B cell (primary cell): ENCODE results near the gene PSAP. TPM values are rescaled to one million over a fixed set of nuclear protein-coding genes. Genes with fewer than 3 reads are reported as not detected.

Source experiments
- ATAC-seq: fragments of 200-7000 bp; cut with Tn5 transposase; one replicate; pipeline ENCODE4 v1.10.0; 2021; ENCODE audit warnings: low read depth, mild to moderate bottlenecking, moderate number of reproducible peaks, moderate library complexity
- CTCF ChIA-PET: fragments of 350-600 bp; sonication (Branson Sonifier 250); formaldehyde crosslinking; loops from one replicate; lab custom pipeline; 2021; ENCODE audit warnings: antibody characterized with exemption, inconsistent platforms; lab: Charles Lee
- POLR2A ChIA-PET: fragments of 350-600 bp; sonication (Branson Sonifier 250); formaldehyde crosslinking; loops from one replicate; lab custom pipeline; 2021; ENCODE audit warnings: antibody characterized with exemption; lab: Charles Lee
- DNase-seq: peaks from one replicate; pipeline ENCODE4 v3.0.0; 2013
- H2AFZ ChIP-seq: 2 replicates; pipeline ENCODE4 v1.6.1; 2012; ENCODE audit warnings: mild to moderate bottlenecking, low read depth, low read length; ENCODE audit not compliant: insufficient read depth, poor library complexity, severe bottlenecking
- H3K27ac ChIP-seq, 2 donors: 1 replicate in 1 of 2; 2 replicates in 1 of 2; pipeline ENCODE4 v1.5.1; 2012 to 2013; ENCODE audit warnings: low read length in 2 of 2, mild to moderate bottlenecking in 2 of 2, moderate library complexity in 1 of 2
- H3K27me3 ChIP-seq, 4 experiments: fragments of 200-600 bp in 1 of 4; sonication (generic) in 1 of 4; replicated peaks in 1 of 4; 1 replicate in 2 of 4; 2 replicates in 2 of 4; pipeline versions ENCODE4 v1.6.1 to v1.7.0; 2013 to 2016; ENCODE audit warnings: low read length in 3 of 4, mild to moderate bottlenecking in 2 of 4, mixed read lengths in 1 of 4, moderate library complexity in 1 of 4; ENCODE audit not compliant: insufficient read depth in 4 of 4, control insufficient read depth in 3 of 4; ENCODE audit errors: control extremely low read depth in 1 of 4
- H3K36me3 ChIP-seq, 2 experiments: replicated peaks in 1 of 2; 1 replicate in 1 of 2; 2 replicates in 1 of 2; pipeline versions ENCODE4 v1.6.1 to v1.7.1; 2013; ENCODE audit warnings: low read length in 1 of 2; ENCODE audit not compliant: insufficient read depth in 2 of 2, control insufficient read depth in 1 of 2; ENCODE audit errors: control extremely low read depth in 1 of 2, extremely low read depth in 1 of 2
- H3K4me1 ChIP-seq, 2 donors: fragments of 200-600 bp in 1 of 2; sonication (generic) in 1 of 2; 1 replicate in 1 of 2; 2 replicates in 1 of 2; pipeline versions ENCODE4 v1.5.1 to v1.6.1; 2013 to 2017; ENCODE audit warnings: low read length in 2 of 2; ENCODE audit not compliant: control insufficient read depth in 2 of 2, insufficient read depth in 2 of 2
- H3K4me2 ChIP-seq: replicated peaks from 2 replicates; pipeline ENCODE3; 2012; ENCODE audit warnings: mild to moderate bottlenecking, low read depth, low read length; ENCODE audit not compliant: poor library complexity, severe bottlenecking
- H3K4me3 ChIP-seq, 5 experiments: fragments of 200-600 bp in 1 of 5; sonication (generic) in 1 of 5; 1 replicate in 3 of 5; 2 replicates in 2 of 5; pipeline versions ENCODE4 v1.5.1 to v1.7.0; 2011 to 2016; ENCODE audit warnings: low read length in 4 of 5, mild to moderate bottlenecking in 4 of 5, low read depth in 2 of 5, control low read depth in 1 of 5, moderate library complexity in 1 of 5; ENCODE audit not compliant: insufficient read depth in 1 of 5; ENCODE audit errors: control extremely low read depth in 1 of 5, extremely low read depth in 1 of 5
- H3K79me2 ChIP-seq: fragments of 200-600 bp; sonication (generic); one replicate; pipeline ENCODE4 v1.6.0; 2016; ENCODE audit warnings: low read length; ENCODE audit not compliant: control insufficient read depth, insufficient read depth
- H3K9ac ChIP-seq: fragments of 200-600 bp; sonication (generic); 2 replicates; pipeline ENCODE4 v1.6.1; 2017; ENCODE audit warnings: mild to moderate bottlenecking, low read length, moderate library complexity
- H3K9me3 ChIP-seq, 3 donors: one replicate each; pipeline versions ENCODE4 v1.6.1 to v1.7.1; 2013; ENCODE audit warnings: low read length in 2 of 3; ENCODE audit not compliant: control insufficient read depth in 2 of 3, insufficient read depth in 1 of 3; ENCODE audit errors: control extremely low read depth in 1 of 3
- H4K20me1 ChIP-seq: 2 replicates; pipeline ENCODE4 v1.6.0; 2012; ENCODE audit warnings: mild to moderate bottlenecking, low read length; ENCODE audit not compliant: insufficient read depth, control insufficient read depth, poor library complexity, severe bottlenecking
- H3K27ac Mint-ChIP-seq: one replicate; pipeline ENCODE4 v1.8.0; 2021; ENCODE audit warnings: mixed read lengths
- H3K27me3 Mint-ChIP-seq: one replicate; pipeline ENCODE4 v1.8.0; 2021; ENCODE audit warnings: mixed read lengths
- H3K4me1 Mint-ChIP-seq: one replicate; pipeline ENCODE4 v1.8.0; 2021; ENCODE audit warnings: mixed read lengths
- H3K4me3 Mint-ChIP-seq: one replicate; pipeline ENCODE4 v1.8.0; 2021; ENCODE audit warnings: mixed read lengths
- H3K9me3 Mint-ChIP-seq: one replicate; pipeline ENCODE4 v1.8.0; 2022; ENCODE audit warnings: mixed read lengths; ENCODE audit not compliant: insufficient read depth
- EZH2 ChIP-seq: IDR thresholded peaks from 2 replicates; pipeline ENCODE4 v1.6.1; 2012; ENCODE audit warnings: borderline replicate concordance, low read depth, mild to moderate bottlenecking, moderate library complexity, low read length; ENCODE audit not compliant: insufficient read depth, poor library complexity, severe bottlenecking
- WGBS: methylation state at CpG from one replicate; pipeline ENCODE4 v1.1.5; 2013; ENCODE audit warnings: missing lambda C conversion rate; ENCODE audit not compliant: insufficient coverage; 5-methylcytosine and 5-hydroxymethylcytosine counted together
- intact Hi-C: fragments of 100-400 bp; cut with micrococcal nuclease; formaldehyde crosslinking; loops from one replicate; pipeline ENCODE4 v1.10.0; 2022
- polyA plus RNA-seq: library from polyadenylated mRNA; depleted of rRNA; stranded (reverse); fragments of >200 nt; gene quantifications from 2 replicates; pipeline ENCODE4 v1.2.3, GENCODE V29; 2012
- total RNA-seq, 2 donors: library from RNA; stranded (reverse); fragments of 120-200 nt in 1 of 2; gene quantifications; 1 replicate in 1 of 2; 2 replicates in 1 of 2; pipeline versions ENCODE4 v1.2.3 to v1.2.4, GENCODE V29; 2013 to 2022
- TF ChIP-seq, protein P1 (sequence below): fragments of 200-600 bp; IDR thresholded peaks from one replicate; pipeline ENCODE4 v1.8.0; 2022; ENCODE audit warnings: antibody characterized with exemption, mild to moderate bottlenecking

Gene PSAP
- total and polyA plus RNA-seq, 2 donors (not counting 1 experiment from before 2014, with no cell fraction given) = 206 to 509 TPM

DNA sequence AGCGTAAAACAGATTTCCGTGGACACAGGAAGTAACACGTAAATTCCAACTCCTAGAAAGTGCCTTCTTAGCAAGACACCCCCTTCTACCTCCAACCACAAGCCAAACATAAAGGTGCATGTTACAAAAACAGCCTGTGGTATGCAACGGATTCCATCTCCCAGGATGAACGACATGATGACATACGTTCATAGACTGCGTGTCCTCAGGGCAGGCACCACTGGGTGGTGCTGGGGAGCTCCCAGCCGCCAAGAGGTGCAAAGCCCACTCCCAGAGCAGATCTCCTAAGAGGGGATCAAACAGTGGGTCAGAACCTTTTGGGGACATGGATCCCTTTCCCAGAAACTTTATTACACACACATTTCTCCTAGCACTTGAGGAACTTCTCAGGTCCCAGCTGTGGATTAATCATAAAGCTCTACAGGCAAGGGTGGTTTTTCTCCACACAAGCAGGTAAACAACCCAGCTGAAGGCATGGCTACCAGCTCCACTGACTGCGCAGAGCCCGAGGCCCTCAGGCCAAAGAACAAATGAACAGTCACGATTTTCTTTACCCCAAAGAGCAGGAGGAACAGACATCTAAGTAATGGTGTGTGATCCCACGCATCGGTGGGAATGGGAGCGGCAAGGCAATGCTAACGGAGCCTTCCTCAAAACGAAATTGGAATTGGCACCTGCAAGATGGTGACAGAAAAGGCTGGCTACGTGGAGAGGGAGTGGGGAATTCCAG, 13.8 kb downstream of the PSAP start:
- Histone ChIP-seq H3K4me2 (peak overlapping the region; percentile 82), H4K20me1 (peaks cover 44% of the 10 kb centered on the region), H3K9ac (peak overlapping the region; percentile 52), H3K36me3 (peaks cover 0 to 15% of the 10 kb centered on the region in 2 experiments), H3K9me3 (no peaks in the 10 kb centered on the region), H2AFZ (no peak overlapping the region), H3K4me3 (peak overlapping the region in 1 of 5 experiments; percentile 49), H3K27me3 (no peaks in the 10 kb centered on the region), H3K4me1 (peaks cover 76 to 94% of the 10 kb centered on the region in 2 donors), H3K27ac (peak overlapping the region; percentile 91 to 94), H3K79me2 (peaks cover 94% of the 10 kb centered on the region)
- intact Hi-C loops = loop anchor here (2.0 to 10.0 kb wide), 4 partner anchors 250 to 1342 kb away; partner anchors contain the start of genes ANAPC16, ASCC1 and SPOCK2
- ChIA-PET POLR2A (interaction anchor here (0.5 to 4.2 kb wide), 6 partner anchors 14 to 495 kb away, joined by 7 to 22 read pairs (median 8); partner anchors contain the start of gene PSAP), CTCF (interaction anchor here (0.9 to 11.5 kb wide), 10 partner anchors 13 to 211 kb away, joined by 3 to 236 read pairs (median 6); partner anchors contain the start of gene PSAP)
- no peaks in the 10 kb centered on the region for H3K9me3 Mint-ChIP-seq
- peak overlapping the region; percentile 97 for H3K27ac Mint-ChIP-seq
- no peaks in the 10 kb centered on the region for H3K27me3 Mint-ChIP-seq
- peak overlapping the region; percentile 88 for H3K4me3 Mint-ChIP-seq
- H3K4me1 Mint-ChIP-seq = peaks cover 77% of the 10 kb centered on the region
- DNase-seq (peak; percentile 51), ATAC-seq (no peak)
- TF ChIP-seq, protein P1, sequence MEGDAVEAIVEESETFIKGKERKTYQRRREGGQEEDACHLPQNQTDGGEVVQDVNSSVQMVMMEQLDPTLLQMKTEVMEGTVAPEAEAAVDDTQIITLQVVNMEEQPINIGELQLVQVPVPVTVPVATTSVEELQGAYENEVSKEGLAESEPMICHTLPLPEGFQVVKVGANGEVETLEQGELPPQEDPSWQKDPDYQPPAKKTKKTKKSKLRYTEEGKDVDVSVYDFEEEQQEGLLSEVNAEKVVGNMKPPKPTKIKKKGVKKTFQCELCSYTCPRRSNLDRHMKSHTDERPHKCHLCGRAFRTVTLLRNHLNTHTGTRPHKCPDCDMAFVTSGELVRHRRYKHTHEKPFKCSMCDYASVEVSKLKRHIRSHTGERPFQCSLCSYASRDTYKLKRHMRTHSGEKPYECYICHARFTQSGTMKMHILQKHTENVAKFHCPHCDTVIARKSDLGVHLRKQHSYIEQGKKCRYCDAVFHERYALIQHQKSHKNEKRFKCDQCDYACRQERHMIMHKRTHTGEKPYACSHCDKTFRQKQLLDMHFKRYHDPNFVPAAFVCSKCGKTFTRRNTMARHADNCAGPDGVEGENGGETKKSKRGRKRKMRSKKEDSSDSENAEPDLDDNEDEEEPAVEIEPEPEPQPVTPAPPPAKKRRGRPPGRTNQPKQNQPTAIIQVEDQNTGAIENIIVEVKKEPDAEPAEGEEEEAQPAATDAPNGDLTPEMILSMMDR = peak; percentile 51
- no peak for TF ChIP-seq EZH2
- WGBS = 72% methylated on average over 17 of the region's 17 CpGs
